HepG2 (cell line): Measurements from ENCODE around the gene MRFAP1L1. TPM values are rescaled to one million over a fixed set of nuclear protein-coding genes. Genes with fewer than 3 reads are reported as not detected.

ENCODE experiments used
- ATF7-NPFF ChIP-seq: sonication (generic); formaldehyde crosslinking; IDR thresholded peaks from 2 replicates; pipeline ENCODE4 v1.8.1; 2023; ENCODE audit warnings: mild to moderate bottlenecking, low read depth, missing genetic modification reagents, moderate library complexity
- CCDC6 ChIP-seq: sonication (generic); formaldehyde crosslinking; IDR thresholded peaks from 2 replicates; pipeline ENCODE4 v1.8.1; 2022; ENCODE audit warnings: mild to moderate bottlenecking, missing genetic modification reagents, moderate library complexity
- FOXO4 ChIP-seq: sonication (generic); formaldehyde crosslinking; conservative IDR thresholded peaks from 2 replicates; pipeline ENCODE4 v1.8.1; 2023; ENCODE audit warnings: missing genetic modification reagents
- KDM2A ChIP-seq: sonication (generic); formaldehyde crosslinking; IDR thresholded peaks from 2 replicates; pipeline ENCODE4 v1.4.0; 2020; ENCODE audit warnings: low read depth, missing genetic modification reagents, borderline replicate concordance
- MBNL3 ChIP-seq: fragments of 250-450 bp; sonication (Bioruptor Pico); conservative IDR thresholded peaks from 2 replicates; pipeline ENCODE4 v1.8.0; 2022; ENCODE audit warnings: mild to moderate bottlenecking, inconsistent platforms
- MLX ChIP-seq: IDR thresholded peaks from 2 replicates; pipeline ENCODE4 v1.6.1; 2016
- NFIC ChIP-seq: IDR thresholded peaks from 2 replicates; pipeline ENCODE4 v1.6.1; 2012; ENCODE audit warnings: mild to moderate bottlenecking, low read length, inconsistent platforms
- NR0B2 ChIP-seq: sonication (generic); formaldehyde crosslinking; IDR thresholded peaks from 2 replicates; pipeline ENCODE4 v1.4.0; 2020; ENCODE audit warnings: mild to moderate bottlenecking, missing genetic modification reagents
- NR2F2 ChIP-seq: IDR thresholded peaks from 2 replicates; pipeline ENCODE4 v1.6.1; 2012; ENCODE audit warnings: low read depth, inconsistent platforms, borderline replicate concordance
- POLR2A ChIP-seq, 2 experiments: IDR thresholded peaks; 2 replicates each; pipeline ENCODE4 v1.6.1; 2011; ENCODE audit warnings: low read depth in 2 of 2, low read length in 2 of 2, mild to moderate bottlenecking in 1 of 2, moderate library complexity in 1 of 2; ENCODE audit not compliant: insufficient read depth in 1 of 2
- SMAD1 ChIP-seq: sonication (generic); formaldehyde crosslinking; IDR thresholded peaks from 2 replicates; pipeline ENCODE4 v1.4.0; 2020; ENCODE audit warnings: missing genetic modification reagents, low read depth, mild to moderate bottlenecking, borderline replicate concordance
- SRSF4 ChIP-seq: fragments of 200-400 bp; formaldehyde crosslinking; IDR thresholded peaks from one replicate; pipeline ENCODE4 v1.6.1; 2018; ENCODE audit warnings: mild to moderate bottlenecking, low read depth, low read length, moderate library complexity; ENCODE audit not compliant: poor library complexity, severe bottlenecking
- TARDBP ChIP-seq: sonication (generic); formaldehyde crosslinking; IDR thresholded peaks from 2 replicates; pipeline ENCODE4 v1.8.0; 2022; ENCODE audit warnings: mild to moderate bottlenecking, missing genetic modification reagents
- ZMYM2 ChIP-seq: sonication (generic); formaldehyde crosslinking; IDR thresholded peaks from 2 replicates; pipeline ENCODE4 v1.8.0; 2022; ENCODE audit warnings: mild to moderate bottlenecking, missing genetic modification reagents
- ZNF180 ChIP-seq: sonication (generic); formaldehyde crosslinking; IDR thresholded peaks from 2 replicates; pipeline ENCODE4 v1.4.0; 2020; ENCODE audit warnings: low read depth, missing genetic modification reagents, borderline replicate concordance
- ZNF235 ChIP-seq: sonication (generic); formaldehyde crosslinking; IDR thresholded peaks from 2 replicates; pipeline ENCODE4 v1.8.1; 2023; ENCODE audit warnings: mild to moderate bottlenecking, missing genetic modification reagents, borderline replicate concordance
- ZNF333 ChIP-seq: sonication (generic); formaldehyde crosslinking; IDR thresholded peaks from 2 replicates; pipeline ENCODE4 v1.4.0; 2020; ENCODE audit warnings: mild to moderate bottlenecking, missing genetic modification reagents, borderline replicate concordance
- ZNF598 ChIP-seq: sonication (generic); formaldehyde crosslinking; IDR thresholded peaks from 2 replicates; pipeline ENCODE4 v1.5.1; 2020; ENCODE audit warnings: mild to moderate bottlenecking, missing genetic modification reagents, borderline replicate concordance
- ZNF674 ChIP-seq: sonication (generic); formaldehyde crosslinking; IDR thresholded peaks from 2 replicates; pipeline ENCODE4 v1.5.0; 2020; ENCODE audit warnings: low read depth, mild to moderate bottlenecking, missing genetic modification reagents
- ZNF703 ChIP-seq: sonication (generic); formaldehyde crosslinking; IDR thresholded peaks from 2 replicates; pipeline ENCODE4 v1.5.1; 2020; ENCODE audit warnings: missing genetic modification reagents, mild to moderate bottlenecking, moderate library complexity, borderline replicate concordance
- ZNF772 ChIP-seq: sonication (generic); formaldehyde crosslinking; IDR thresholded peaks from 2 replicates; pipeline ENCODE4 v1.5.0; 2020; ENCODE audit warnings: mild to moderate bottlenecking, missing genetic modification reagents
- polyA plus RNA-seq, 8 experiments: library from polyadenylated mRNA; depleted of rRNA in 3 of 8; stranded (reverse) in 7 of 8; unstranded in 1 of 8; fragments of >200 nt; fragmentation: Illumina TruSeq in 4 of 8; extraction: Trizol in 4 of 8; gene quantifications; 2 replicates each; pipeline versions ENCODE4 v1.2.1 to v1.2.3, GENCODE V29; 2011 to 2016; ENCODE audit warnings: low read depth in 4 of 8, missing spikeins in 1 of 8, mixed read lengths in 1 of 8; ENCODE audit not compliant: insufficient read depth in 1 of 8
- total RNA-seq, 5 experiments: library from RNA; depleted of rRNA; stranded (reverse); fragments of >200 nt; fragmentation: Illumina TruSeq; extraction: Trizol; gene quantifications; 2 replicates each; pipeline ENCODE4 v1.2.3, GENCODE V29; 2016; ENCODE audit warnings: low read depth in 1 of 5
- TF ChIP-seq, protein P1 (sequence below): IDR thresholded peaks from 2 replicates; pipeline ENCODE4 v1.6.1; 2012; ENCODE audit warnings: low read depth, low read length, improper control_type of control experiment
- TF ChIP-seq, protein P2 (sequence below): sonication (generic); formaldehyde crosslinking; IDR thresholded peaks from 2 replicates; pipeline ENCODE4 v1.4.0; 2020; ENCODE audit warnings: missing genetic modification reagents

MRFAP1L1 gene
- total and polyA plus RNA-seq, 2 of the 13 experiments (the other 11 are each of a cell fraction or from before 2014, with no cell fraction given) = 44.8 to 76.6 TPM

GRCh38 chr4:6674500-6675149, 35.0 kb downstream of the MRFAP1L1 start (continued):
- TF ChIP-seq, protein P1, sequence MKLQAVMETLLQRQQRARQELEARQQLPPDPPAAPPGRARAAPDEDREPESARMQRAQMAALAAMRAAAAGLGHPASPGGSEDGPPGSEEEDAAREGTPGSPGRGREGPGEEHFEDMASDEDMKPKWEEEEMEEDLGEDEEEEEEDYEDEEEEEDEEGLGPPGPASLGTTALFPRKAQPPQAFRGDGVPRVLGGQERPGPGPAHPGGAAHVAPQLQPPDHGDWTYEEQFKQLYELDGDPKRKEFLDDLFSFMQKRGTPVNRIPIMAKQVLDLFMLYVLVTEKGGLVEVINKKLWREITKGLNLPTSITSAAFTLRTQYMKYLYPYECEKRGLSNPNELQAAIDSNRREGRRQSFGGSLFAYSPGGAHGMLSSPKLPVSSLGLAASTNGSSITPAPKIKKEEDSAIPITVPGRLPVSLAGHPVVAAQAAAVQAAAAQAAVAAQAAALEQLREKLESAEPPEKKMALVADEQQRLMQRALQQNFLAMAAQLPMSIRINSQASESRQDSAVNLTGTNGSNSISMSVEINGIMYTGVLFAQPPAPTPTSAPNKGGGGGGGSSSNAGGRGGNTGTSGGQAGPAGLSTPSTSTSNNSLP = no peak
- no peak for TF ChIP-seq ZNF598 (CRISPR knock-in tag)
- no peak for TF ChIP-seq ZNF674 (CRISPR knock-in tag)
- TF ChIP-seq ZNF772 = no peak
- TF ChIP-seq SRSF4 = no peak
- no peak for TF ChIP-seq ZNF180 (CRISPR knock-in tag)
- no peak for TF ChIP-seq NR2F2
- TF ChIP-seq MBNL3 = no peak
- TF ChIP-seq NR0B2 (CRISPR knock-in tag) = no peak
- 0 out of 2 replicates have a peak, but pooled peaks have one; percentile 54 for TF ChIP-seq KDM2A (CRISPR knock-in tag)
- TF ChIP-seq TARDBP = no peak
- TF ChIP-seq SMAD1 (CRISPR knock-in tag) = no peak
- TF ChIP-seq POLR2A (IDR thresholded peaks at IDR 0.05; ENCODE audit: insufficient read depth in 1 of 2, low read depth in 2 of 2, low read length in 2 of 2) = peak in 1 of 2 experiments; percentile 42; a peak in 2 of 4 replicates
- 0 out of 2 replicates have a peak, but pooled peaks have one; percentile 88 for TF ChIP-seq FOXO4
- TF ChIP-seq MLX = no peak
- TF ChIP-seq ZNF333 (CRISPR knock-in tag) = no peak
- no peak for TF ChIP-seq ATF7-NPFF (CRISPR knock-in tag)
- TF ChIP-seq ZMYM2 (CRISPR knock-in tag) = no peak
- no peak for TF ChIP-seq ZNF235 (CRISPR knock-in tag)
- TF ChIP-seq CCDC6 (CRISPR knock-in tag) = no peak
- no peak for TF ChIP-seq ZNF703 (CRISPR knock-in tag)
- no peak for TF ChIP-seq NFIC
- TF ChIP-seq, protein P2, sequence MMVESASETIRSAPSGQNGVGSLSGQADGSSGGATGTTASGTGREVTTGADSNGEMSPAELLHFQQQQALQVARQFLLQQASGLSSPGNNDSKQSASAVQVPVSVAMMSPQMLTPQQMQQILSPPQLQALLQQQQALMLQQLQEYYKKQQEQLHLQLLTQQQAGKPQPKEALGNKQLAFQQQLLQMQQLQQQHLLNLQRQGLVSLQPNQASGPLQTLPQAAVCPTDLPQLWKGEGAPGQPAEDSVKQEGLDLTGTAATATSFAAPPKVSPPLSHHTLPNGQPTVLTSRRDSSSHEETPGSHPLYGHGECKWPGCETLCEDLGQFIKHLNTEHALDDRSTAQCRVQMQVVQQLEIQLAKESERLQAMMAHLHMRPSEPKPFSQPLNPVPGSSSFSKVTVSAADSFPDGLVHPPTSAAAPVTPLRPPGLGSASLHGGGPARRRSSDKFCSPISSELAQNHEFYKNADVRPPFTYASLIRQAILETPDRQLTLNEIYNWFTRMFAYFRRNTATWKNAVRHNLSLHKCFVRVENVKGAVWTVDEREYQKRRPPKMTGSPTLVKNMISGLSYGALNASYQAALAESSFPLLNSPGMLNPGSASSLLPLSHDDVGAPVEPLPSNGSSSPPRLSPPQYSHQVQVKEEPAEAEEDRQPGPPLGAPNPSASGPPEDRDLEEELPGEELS = no peak; the same call in 1 of the 2 replicates
